ENCODE data around the gene CADPS. TPM values are rescaled to one million over a fixed set of nuclear protein-coding genes. Genes with fewer than 3 reads are reported as not detected.

CADPS gene
- total and polyA plus RNA-seq, 11 donors, result 3.6 to 37.8 (median 12.9) TPM

GRCh38 chr3:62781121-62781520 lies 94.1 kb downstream of the CADPS start:
- Histone ChIP-seq H3K36me3 (no peaks in the 10 kb centered on the region), H3K9me3 (no peaks in the 10 kb centered on the region), H3K4me3 (no peak overlapping the region), H3K27me3 (no peaks in the 10 kb centered on the region), H3K4me1 (peaks cover 0 to 3% (median 0%) of the 10 kb centered on the region in 12 donors), H3K27ac (no peak overlapping the region)
- no peak for DNase-seq
- no peak for ATAC-seq
- intact Hi-C loops (cut with DNase I), result no loop called here
- TF ChIP-seq CTCF (IDR thresholded peaks at IDR 0.05) (no peak), POLR2A (IDR thresholded peaks at IDR 0.05) (no peak)
- 63 to 70% (median 66%) methylated on average over 3 of the region's 3 CpGs for WGBS, 4 donors

DNA sequence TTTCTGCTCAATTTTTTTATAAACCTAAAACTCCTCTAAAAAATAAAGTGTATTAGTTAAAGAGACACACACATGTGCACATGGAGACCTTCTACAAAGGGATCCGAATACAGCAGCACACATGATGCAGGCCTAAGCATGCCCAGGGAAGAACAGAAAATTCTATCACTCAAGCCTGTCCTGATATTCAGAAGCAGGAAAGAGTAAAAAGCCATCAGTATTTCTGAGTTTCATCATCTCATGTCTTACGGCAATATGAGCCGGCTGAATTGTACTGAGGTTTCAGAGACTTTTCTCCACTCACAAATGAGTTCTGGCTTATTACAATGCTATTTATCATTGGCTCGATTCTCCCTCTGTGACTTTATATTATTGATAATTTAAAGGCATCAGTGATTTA lies 97.5 kb downstream of the CADPS start:
- no peaks in the 10 kb centered on the region for H3K9me3 ChIP-seq
- no peaks in the 10 kb centered on the region for H3K27me3 ChIP-seq
- no peak overlapping the region for H3K4me3 ChIP-seq
- 84 to 90% (median 85%) methylated on average over 4 of the region's 4 CpGs for WGBS, 4 donors
- ATAC-seq (no peak), DNase-seq (no peak)
- peaks cover 0 to 7% (median 0%) of the 10 kb centered on the region in 12 donors for H3K4me1 ChIP-seq
- H3K27ac ChIP-seq, result no peak overlapping the region
- intact Hi-C loops (cut with DNase I), result no loop called here
- H3K36me3 ChIP-seq, result no peaks in the 10 kb centered on the region
- TF ChIP-seq CTCF (IDR thresholded peaks at IDR 0.05), result no peak
- TF ChIP-seq POLR2A (IDR thresholded peaks at IDR 0.05), result no peak

GRCh38 chr3:62777130-62777529 lies 98.1 kb downstream of the CADPS start:
- Histone ChIP-seq H3K4me3 (no peak overlapping the region), H3K4me1 (peaks cover 0 to 7% (median 0%) of the 10 kb centered on the region in 12 donors), H3K27me3 (no peaks in the 10 kb centered on the region), H3K36me3 (no peaks in the 10 kb centered on the region), H3K9me3 (no peaks in the 10 kb centered on the region), H3K27ac (no peak overlapping the region)
- no peak for ATAC-seq
- DNase-seq, result no peak
- intact Hi-C loops (cut with DNase I), result no loop called here
- 66 to 78% (median 74%) methylated on average over 3 of the region's 3 CpGs for WGBS, 4 donors
- TF ChIP-seq POLR2A (IDR thresholded peaks at IDR 0.05) (no peak), CTCF (IDR thresholded peaks at IDR 0.05) (no peak)

DNA sequence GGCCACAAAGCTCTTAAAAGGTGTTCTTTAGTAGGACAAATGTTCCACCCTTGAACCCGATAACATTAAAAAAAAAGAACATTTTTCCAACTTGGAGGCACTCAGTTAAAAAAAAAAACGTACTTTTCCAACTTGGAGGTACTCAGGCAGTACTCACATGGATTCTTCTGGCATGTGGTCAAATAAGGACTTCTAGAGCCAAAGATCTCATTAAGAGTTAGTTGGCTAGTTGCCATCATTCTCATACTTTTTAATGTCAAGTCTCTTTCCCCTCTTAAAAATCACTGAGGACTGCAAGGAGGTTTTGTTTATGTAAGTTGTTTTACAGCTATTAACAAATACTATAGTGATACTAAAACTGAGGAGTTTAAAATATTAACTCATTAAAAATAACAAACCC lies 101.0 kb downstream of the CADPS start:
- no peaks in the 10 kb centered on the region for H3K27me3 ChIP-seq
- WGBS, 4 donors, result 38 to 56% (median 49%) methylated on average over 2 of the region's 2 CpGs
- H3K4me1 ChIP-seq, result peaks cover 0 to 7% (median 0%) of the 10 kb centered on the region in 12 donors
- H3K27ac ChIP-seq, result no peak overlapping the region
- DNase-seq (no peak), ATAC-seq (no peak)
- no peaks in the 10 kb centered on the region for H3K36me3 ChIP-seq
- TF ChIP-seq CTCF (IDR thresholded peaks at IDR 0.05), result no peak
- TF ChIP-seq POLR2A (IDR thresholded peaks at IDR 0.05), result no peak
- no peak overlapping the region for H3K4me3 ChIP-seq
- intact Hi-C loops (cut with DNase I), result no loop called here
- H3K9me3 ChIP-seq, result no peaks in the 10 kb centered on the region
